A673 (cell line): ENCODE data around the gene ZNF827. TPM values are rescaled to one million over a fixed set of nuclear protein-coding genes. Genes with fewer than 3 reads are reported as not detected.

ENCODE experiments used
- BruUV-seq: library from RNA; stranded (reverse); fragments of 400-500 nt; replicated peaks from 2 replicates; lab custom pipeline; 2021; lab: Mats Ljungman, UMichigan
- CTCF ChIA-PET: fragments of 300-600 bp; sonication (Branson Sonifier 250); formaldehyde crosslinking; loops from one replicate; lab custom pipeline; 2022; ENCODE audit warnings: antibody characterized with exemption; lab: Charles Lee
- POLR2A ChIA-PET: fragments of 300-600 bp; sonication (Branson Sonifier 250); formaldehyde crosslinking; loops from one replicate; lab custom pipeline; 2022; ENCODE audit warnings: antibody characterized with exemption; ENCODE audit not compliant: low non-redundant PET; lab: Charles Lee
- DNase-seq: peaks from one replicate; pipeline ENCODE4 v3.0.0-alpha.2; 2015; ENCODE audit warnings: low spot score
- H3K27ac ChIP-seq: fragments of 200-600 bp; sonication (generic); 2 replicates; pipeline ENCODE4 v1.5.1; 2016; ENCODE audit warnings: mixed run types, low read depth, mild to moderate bottlenecking, mixed read lengths, antibody characterized with exemption, low read length; ENCODE audit not compliant: poor library complexity, severe bottlenecking
- H3K27me3 ChIP-seq: fragments of 200-600 bp; sonication (generic); replicated peaks from 2 replicates; pipeline ENCODE4 v1.6.1; 2017; ENCODE audit warnings: mixed run types, low read depth, mild to moderate bottlenecking, mixed read lengths, antibody characterized with exemption, low read length; ENCODE audit not compliant: insufficient read depth, poor library complexity
- H3K36me3 ChIP-seq: fragments of 200-600 bp; sonication (generic); 2 replicates; pipeline ENCODE4 v1.6.1; 2016; ENCODE audit warnings: mixed run types, mild to moderate bottlenecking, mixed read lengths, antibody characterized with exemption, low read length; ENCODE audit not compliant: insufficient read depth, poor library complexity, severe bottlenecking
- H3K4me1 ChIP-seq: fragments of 200-600 bp; sonication (generic); 2 replicates; pipeline ENCODE4 v1.6.1; 2017; ENCODE audit warnings: mixed run types, mild to moderate bottlenecking, mixed read lengths, antibody characterized with exemption, low read length; ENCODE audit not compliant: insufficient read depth, poor library complexity, severe bottlenecking
- H3K4me3 ChIP-seq: fragments of 200-600 bp; sonication (generic); 2 replicates; pipeline ENCODE4 v1.5.1; 2016; ENCODE audit warnings: low read depth, mixed run types, mild to moderate bottlenecking, mixed read lengths, low read length; ENCODE audit not compliant: poor library complexity, severe bottlenecking
- H3K9me3 ChIP-seq: fragments of 200-600 bp; sonication (generic); 2 replicates; pipeline ENCODE4 v1.6.1; 2016; ENCODE audit warnings: mixed run types, low read depth, mild to moderate bottlenecking, mixed read lengths, antibody characterized with exemption, low read length; ENCODE audit not compliant: poor library complexity, severe bottlenecking
- EZH2 ChIP-seq: fragments of 200-600 bp; sonication (generic); IDR thresholded peaks from 2 replicates; pipeline ENCODE4 v1.6.1; 2017; ENCODE audit warnings: borderline replicate concordance, low read depth, mild to moderate bottlenecking, mixed read lengths, antibody characterized with exemption, low read length; ENCODE audit not compliant: poor library complexity, severe bottlenecking
- intact Hi-C: fragments of 100-400 bp; cut with micrococcal nuclease; formaldehyde crosslinking; loops from one replicate; pipeline ENCODE4 v1.10.0; 2022; ENCODE audit not compliant: unreplicated experiment
- total RNA-seq: library from RNA; stranded (reverse); gene quantifications from 2 replicates; pipeline ENCODE4 v1.2.3, GENCODE V29; 2021
- TF ChIP-seq, protein P1 (sequence below): fragments of 300-800, 200-600 bp; sonication (generic); conservative IDR thresholded peaks from 2 replicates; pipeline ENCODE4 v1.5.1; 2017; ENCODE audit warnings: low read depth, mild to moderate bottlenecking, antibody characterized with exemption, low read length, moderate library complexity, mixed read lengths

ZNF827 gene
- total RNA-seq, 1 experiment from 2014 or later: 20.0 TPM

GRCh38 chr4:145881989-145882388, 56.6 kb downstream of the ZNF827 start:
- TF ChIP-seq EZH2: no peak
- no peak for DNase-seq
- Histone ChIP-seq H3K4me3 (no peak overlapping the region), H3K4me1 (peaks cover 6% of the 10 kb centered on the region), H3K27me3 (no peaks in the 10 kb centered on the region), H3K9me3 (no peaks in the 10 kb centered on the region), H3K27ac (no peak overlapping the region), H3K36me3 (no peaks in the 10 kb centered on the region)
- intact Hi-C loops: no loop called here
- BruUV-seq: no TSS peak
- POLR2A ChIA-PET: no interaction called here
- CTCF ChIA-PET: no interaction called here

DNA sequence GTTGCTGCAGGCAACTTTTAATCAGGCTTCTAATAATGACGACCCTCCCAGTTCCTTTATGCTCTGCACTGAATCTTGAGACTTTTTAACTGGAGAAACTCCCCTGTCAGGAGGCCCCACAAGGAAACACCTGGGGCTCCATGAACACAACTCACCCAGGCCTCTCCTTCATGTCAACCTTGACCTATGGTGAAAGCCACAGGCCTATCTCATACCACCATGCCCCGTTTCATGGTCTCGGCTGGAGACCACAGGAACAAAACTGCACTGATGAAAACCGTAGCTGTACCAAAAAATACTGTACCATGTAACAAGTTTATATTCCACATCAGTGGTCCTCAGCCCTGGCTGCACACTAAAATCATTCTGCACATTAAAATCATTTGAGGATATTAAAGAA, 57.0 kb downstream of the ZNF827 start:
- BruUV-seq: no TSS peak
- Histone ChIP-seq H3K27me3 (no peaks in the 10 kb centered on the region), H3K9me3 (no peaks in the 10 kb centered on the region), H3K4me1 (peaks cover 3% of the 10 kb centered on the region), H3K36me3 (no peaks in the 10 kb centered on the region), H3K4me3 (no peak overlapping the region), H3K27ac (no peak overlapping the region)
- intact Hi-C loops: no loop called here
- no peak for DNase-seq
- POLR2A ChIA-PET: no interaction called here
- TF ChIP-seq, protein P1, sequence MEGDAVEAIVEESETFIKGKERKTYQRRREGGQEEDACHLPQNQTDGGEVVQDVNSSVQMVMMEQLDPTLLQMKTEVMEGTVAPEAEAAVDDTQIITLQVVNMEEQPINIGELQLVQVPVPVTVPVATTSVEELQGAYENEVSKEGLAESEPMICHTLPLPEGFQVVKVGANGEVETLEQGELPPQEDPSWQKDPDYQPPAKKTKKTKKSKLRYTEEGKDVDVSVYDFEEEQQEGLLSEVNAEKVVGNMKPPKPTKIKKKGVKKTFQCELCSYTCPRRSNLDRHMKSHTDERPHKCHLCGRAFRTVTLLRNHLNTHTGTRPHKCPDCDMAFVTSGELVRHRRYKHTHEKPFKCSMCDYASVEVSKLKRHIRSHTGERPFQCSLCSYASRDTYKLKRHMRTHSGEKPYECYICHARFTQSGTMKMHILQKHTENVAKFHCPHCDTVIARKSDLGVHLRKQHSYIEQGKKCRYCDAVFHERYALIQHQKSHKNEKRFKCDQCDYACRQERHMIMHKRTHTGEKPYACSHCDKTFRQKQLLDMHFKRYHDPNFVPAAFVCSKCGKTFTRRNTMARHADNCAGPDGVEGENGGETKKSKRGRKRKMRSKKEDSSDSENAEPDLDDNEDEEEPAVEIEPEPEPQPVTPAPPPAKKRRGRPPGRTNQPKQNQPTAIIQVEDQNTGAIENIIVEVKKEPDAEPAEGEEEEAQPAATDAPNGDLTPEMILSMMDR: no peak
- TF ChIP-seq EZH2: no peak
- CTCF ChIA-PET: no interaction called here

DNA sequence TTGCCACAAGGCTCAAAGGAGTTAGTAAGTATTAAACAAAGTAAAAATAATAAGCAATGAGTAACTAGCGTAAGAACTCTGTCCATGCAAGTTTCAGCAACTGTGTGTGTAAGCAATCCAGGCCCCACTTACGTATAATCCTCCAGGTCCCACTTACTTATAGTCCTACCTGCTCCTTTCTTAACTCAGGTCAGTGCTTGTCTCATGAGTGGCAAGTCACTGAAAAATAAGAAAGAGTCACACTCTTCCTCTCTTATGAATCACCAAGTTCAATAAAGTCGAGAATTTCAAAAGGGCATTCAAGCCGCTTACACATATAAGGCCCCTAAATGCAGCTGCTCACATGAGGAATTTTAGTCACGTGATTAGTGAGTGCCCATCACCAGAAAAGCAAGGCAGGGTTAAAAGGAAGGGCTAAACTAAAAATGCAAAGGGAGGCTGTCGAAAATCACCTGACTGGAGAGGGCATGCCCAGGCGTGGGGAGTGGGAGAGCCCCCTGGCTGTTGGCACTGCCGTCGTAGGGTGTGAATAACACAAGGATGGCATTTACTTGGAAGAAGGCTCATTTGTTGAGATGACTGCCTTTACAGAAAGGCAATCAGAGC, 58.2 kb downstream of the ZNF827 start:
- TF ChIP-seq, protein P1: no peak
- no peak for TF ChIP-seq EZH2
- Histone ChIP-seq H3K9me3 (no peaks in the 10 kb centered on the region), H3K27ac (no peak overlapping the region), H3K27me3 (no peaks in the 10 kb centered on the region), H3K36me3 (no peaks in the 10 kb centered on the region), H3K4me3 (no peak overlapping the region), H3K4me1 (peaks cover 3% of the 10 kb centered on the region)
- no peak for DNase-seq
- BruUV-seq: no TSS peak
- CTCF ChIA-PET: no interaction called here
- POLR2A ChIA-PET: no interaction called here
- intact Hi-C loops: no loop called here

- DNase-seq: no peak
- BruUV-seq: no TSS peak
- no peaks in the 10 kb centered on the region for H3K9me3 ChIP-seq
- ChIA-PET POLR2A (no interaction called here), CTCF (no interaction called here)
- no peaks in the 10 kb centered on the region for H3K36me3 ChIP-seq
- no peaks in the 10 kb centered on the region for H3K27me3 ChIP-seq
- H3K4me1 ChIP-seq: peaks cover 3% of the 10 kb centered on the region
- H3K27ac ChIP-seq: no peak overlapping the region
- TF ChIP-seq, protein P1: no peak
- TF ChIP-seq EZH2: no peak
- intact Hi-C loops: no loop called here
- no peak overlapping the region for H3K4me3 ChIP-seq
Observed at GRCh38 chr4:145879598-145879997, 59.0 kb downstream of the ZNF827 start.
